ENCODE data around the gene FCF1.

Gene FCF1

DNA sequence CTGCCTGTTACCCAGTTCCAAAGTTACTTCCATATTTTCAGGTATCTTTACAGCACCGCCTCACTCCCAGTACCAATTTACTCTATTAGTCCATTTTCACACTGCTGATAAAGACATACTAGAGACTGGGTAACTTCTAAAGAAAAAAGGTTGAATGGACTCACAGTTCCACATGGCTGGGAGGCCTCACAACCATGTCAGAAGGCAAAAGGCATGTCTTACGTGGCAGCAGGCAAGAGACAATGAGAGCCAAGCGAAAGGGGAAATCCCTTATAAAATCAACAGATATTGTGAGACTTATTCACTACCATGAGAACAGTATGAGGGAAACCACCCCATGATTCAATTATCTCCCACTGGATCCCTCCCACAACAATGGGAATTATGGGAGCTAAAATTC lies 9.9 kb upstream of the FCF1 start:
- ChIA-PET POLR2A (no interaction called here), CTCF (interaction anchor here (2.1 kb wide), 1 partner anchor 91 kb away, joined by 9 read pairs; the partner anchor contains the start of gene LTBP2)
- no peak overlapping the region for H3K4me3 ChIP-seq (ENCODE audit: low read depth, low read length)
- TF ChIP-seq CTCF (IDR thresholded peaks at IDR 0.05; ENCODE audit: insufficient read depth, low read length, missing control alignments), result no peak
- no peak for DNase-seq (ENCODE audit: low read depth, low spot score)

DNA sequence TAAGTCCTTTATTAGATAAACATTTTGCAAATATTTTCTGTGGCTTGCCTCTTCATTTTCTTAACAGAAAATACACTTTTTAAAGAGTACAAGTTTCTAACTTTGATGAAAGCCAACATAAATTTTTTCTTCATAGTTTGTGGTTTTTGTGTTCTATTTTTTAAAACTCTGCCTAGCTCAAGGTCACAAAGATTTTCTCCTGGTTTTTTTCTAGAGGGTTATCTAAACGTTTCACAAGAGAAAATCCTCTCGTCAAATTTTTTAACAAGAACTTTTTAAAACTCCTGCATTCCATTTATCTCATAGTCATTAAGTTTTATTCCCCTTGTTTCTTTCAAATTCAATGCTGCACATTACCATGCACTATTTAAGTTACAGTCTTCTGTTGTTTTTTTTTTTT lies 8.3 kb upstream of the FCF1 start:
- no peak overlapping the region for H3K4me3 ChIP-seq (ENCODE audit: low read depth, low read length)
- no peak for TF ChIP-seq CTCF (IDR thresholded peaks at IDR 0.05; ENCODE audit: insufficient read depth, low read length, missing control alignments)
- peak; percentile 12 for DNase-seq (ENCODE audit: low read depth, low spot score)
- ChIA-PET CTCF (interaction anchor here (0.8 to 2.1 kb wide), 3 partner anchors 55 to 92 kb away, joined by 3 to 9 read pairs (median 3); partner anchors contain the start of gene LTBP2), POLR2A (no interaction called here)

DNA sequence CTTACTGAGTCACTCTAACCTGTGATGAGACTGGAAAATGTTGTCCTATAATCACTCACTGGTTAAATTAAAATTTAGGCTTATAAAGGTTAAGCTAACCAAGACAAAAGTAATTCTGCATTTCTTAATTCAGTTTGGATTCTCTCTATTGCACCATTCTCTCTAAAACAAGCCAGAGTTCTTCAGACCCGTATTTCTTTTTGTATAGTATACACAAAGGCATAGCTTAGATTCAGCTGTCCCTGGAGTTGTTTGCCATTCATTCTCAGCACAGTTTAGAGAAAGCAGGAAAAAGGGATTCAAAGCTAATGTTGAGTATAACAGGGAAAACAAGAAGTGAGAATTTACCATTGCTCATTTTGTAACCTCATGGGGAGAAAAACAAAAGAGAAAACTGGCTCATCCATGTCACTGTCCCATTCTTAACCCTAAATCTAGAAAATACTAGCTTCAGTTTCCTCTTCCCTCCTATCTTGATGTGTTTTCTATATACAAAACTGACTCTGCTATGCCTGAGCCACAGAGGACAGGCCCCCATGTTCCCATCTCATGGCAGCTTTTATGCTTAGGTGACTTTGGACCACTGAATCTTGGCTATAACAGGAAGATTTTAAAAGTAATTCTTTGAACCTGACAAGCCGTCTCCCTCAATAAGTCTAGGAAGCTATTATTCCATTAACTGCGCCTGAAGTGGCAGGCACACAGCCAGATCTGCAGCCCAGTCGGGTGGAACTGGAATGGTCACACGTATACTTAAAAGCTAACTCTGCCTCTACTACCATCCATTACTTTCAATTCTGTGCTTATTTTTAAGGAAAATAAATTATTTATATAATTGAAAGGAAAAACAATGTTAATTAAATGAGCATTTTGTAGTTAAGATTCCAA lies 7.1 kb upstream of the FCF1 start:
- ChIA-PET CTCF (interaction anchor here (1.1 to 1.7 kb wide), 8 partner anchors 9 to 99 kb away, joined by 3 to 7 read pairs (median 4); partner anchors contain the start of gene LTBP2), POLR2A (no interaction called here)
- H3K4me3 ChIP-seq (ENCODE audit: low read depth, low read length), result no peak overlapping the region
- TF ChIP-seq CTCF (IDR thresholded peaks at IDR 0.05; ENCODE audit: insufficient read depth, low read length, missing control alignments), result no peak
- no peak for DNase-seq (ENCODE audit: low read depth, low spot score)

DNA sequence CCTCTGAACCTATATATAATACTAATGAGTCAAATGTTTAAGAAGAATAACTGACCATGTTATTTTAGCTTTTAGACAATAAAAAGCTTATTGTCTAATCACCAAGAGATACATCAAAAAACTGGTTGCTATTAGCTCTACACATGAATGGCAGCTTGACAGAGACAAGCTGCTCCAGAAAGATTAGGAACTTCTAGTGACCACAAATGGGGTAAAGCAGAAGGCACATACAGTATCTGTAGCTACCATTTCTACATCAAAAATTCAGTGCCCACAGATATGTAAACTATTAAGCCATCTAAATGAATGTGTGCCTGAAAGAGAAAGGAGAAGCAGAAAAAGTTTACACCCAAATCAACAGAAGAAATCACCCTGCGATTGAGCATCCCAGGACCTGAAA lies 2.5 kb upstream of the FCF1 start:
- ChIA-PET CTCF (interaction anchor here (1.2 kb wide), 1 partner anchor 101 kb away, joined by 5 read pairs; no protein-coding TSS in a partner anchor), POLR2A (interaction anchor here (0.7 kb wide), 1 partner anchor 95 kb away, joined by 3 read pairs; no protein-coding TSS in a partner anchor)
- TF ChIP-seq CTCF (IDR thresholded peaks at IDR 0.05; ENCODE audit: insufficient read depth, low read length, missing control alignments), result no peak
- H3K4me3 ChIP-seq (ENCODE audit: low read depth, low read length), result no peak overlapping the region
- no peak for DNase-seq (ENCODE audit: low read depth, low spot score)

DNA sequence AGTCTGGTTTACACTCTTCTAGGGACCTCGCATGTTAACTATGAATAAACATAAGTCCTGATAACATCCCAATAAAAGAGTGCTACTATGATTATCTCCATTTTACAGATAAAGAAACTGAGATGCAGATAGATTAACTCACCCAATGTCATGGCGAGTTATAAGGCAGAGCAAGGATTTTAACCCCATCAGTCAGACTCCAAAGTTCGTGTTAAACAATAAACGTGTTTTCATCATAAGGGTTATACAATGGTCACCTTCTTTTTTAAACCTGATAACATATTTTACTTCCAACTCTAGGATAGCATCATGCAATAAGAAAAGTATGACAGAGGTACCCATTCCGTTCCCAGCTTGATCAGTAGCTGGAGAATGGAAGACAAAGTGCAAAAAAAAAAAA lies 1.3 kb upstream of the FCF1 start:
- no peak for DNase-seq (ENCODE audit: low read depth, low spot score)
- CTCF ChIA-PET, result interaction anchor here (1.1 to 1.5 kb wide), 3 partner anchors 95 to 103 kb away, joined by 4 to 7 read pairs (median 5); partner anchors contain the start of gene LTBP2
- TF ChIP-seq CTCF (IDR thresholded peaks at IDR 0.05; ENCODE audit: insufficient read depth, low read length, missing control alignments), result no peak
- POLR2A ChIA-PET, result no interaction called here
- H3K4me3 ChIP-seq (ENCODE audit: low read depth, low read length), result peak overlapping the region; percentile 26

GRCh38 chr14:74713395-74713735 lies 421 bp downstream of the FCF1 start:
- no peak for DNase-seq (ENCODE audit: low read depth, low spot score)
- TF ChIP-seq CTCF (IDR thresholded peaks at IDR 0.05; ENCODE audit: insufficient read depth, low read length, missing control alignments), result no peak
- peak overlapping the region; percentile 92 for H3K4me3 ChIP-seq (ENCODE audit: low read depth, low read length)
- ChIA-PET CTCF (interaction anchor here (1.5 kb wide), 1 partner anchor 101 kb away, joined by 7 read pairs; the partner anchor contains the start of gene LTBP2), POLR2A (no interaction called here)
